NCI-H2227 (cell line): ENCODE data around the gene PVALEF.
A peak's percentile ranks its signal among the peaks of the same experiment; 100 is the strongest.

ENCODE experiments used
- DNase-seq: peaks from one replicate; lab custom pipeline; 2025; ENCODE audit not compliant: unreplicated experiment; lab: John Stamatoyannopoulos, UW

PVALEF gene

GRCh38 chr17:81161536-81161935 lies 3.8 kb upstream of the PVALEF start:
- DNase-seq, result no peak

- DNase-seq, result no peak
Observed at GRCh38 chr17:81161972-81162371, 3.3 kb upstream of the PVALEF start.

GRCh38 chr17:81162491-81162890 lies 2.8 kb upstream of the PVALEF start:
- DNase-seq, result no peak

- DNase-seq, result no peak
Observed at GRCh38 chr17:81163051-81163695, 2.1 kb upstream of the PVALEF start.

- no peak for DNase-seq
Observed at GRCh38 chr17:81163703-81164370, 1.5 kb upstream of the PVALEF start.

- no peak for DNase-seq
Observed at GRCh38 chr17:81164371-81165245, 699 bp upstream of the PVALEF start.

- peak; percentile 59 for DNase-seq
Observed at GRCh38 chr17:81166033-81166492, 756 bp downstream of the PVALEF start, which contains the start of gene AATK. Gene AATK (minus strand): TSS chr17:81166221. CDS start chr17:81165992, 229 bp downstream.

GRCh38 chr17:81167194-81167524 lies 1.9 kb downstream of the PVALEF start:
- DNase-seq, result no peak

- DNase-seq, result no peak
Observed at GRCh38 chr17:81167638-81168037, 2.3 kb downstream of the PVALEF start.

GRCh38 chr17:81169870-81170309 lies 4.6 kb downstream of the PVALEF start:
- DNase-seq, result no peak

GRCh38 chr17:81170727-81171494 lies 5.6 kb downstream of the PVALEF start:
- no peak for DNase-seq

GRCh38 chr17:81171941-81172340 lies 6.6 kb downstream of the PVALEF start:
- no peak for DNase-seq

GRCh38 chr17:81173052-81173761 lies 7.9 kb downstream of the PVALEF start:
- DNase-seq, result no peak

- DNase-seq, result no peak
Observed at GRCh38 chr17:81173762-81174155, 8.5 kb downstream of the PVALEF start.

- no peak for DNase-seq
Observed at GRCh38 chr17:81176666-81177065, 11.4 kb downstream of the PVALEF start.

- DNase-seq, result no peak
Observed at GRCh38 chr17:81178136-81179091, 13.1 kb downstream of the PVALEF start.

- no peak for DNase-seq
Observed at GRCh38 chr17:81179220-81179619, 13.9 kb downstream of the PVALEF start.

GRCh38 chr17:81179861-81180260 lies 14.6 kb downstream of the PVALEF start:
- no peak for DNase-seq
